Astrocyte (in vitro differentiated cells and primary cell): ENCODE measurements around the gene CAPZA2. TPM values are rescaled to one million over a fixed set of nuclear protein-coding genes. Genes with fewer than 3 reads are reported as not detected.
A peak's percentile ranks its signal among the peaks of the same experiment; 100 is the strongest.

Experiments used
- DNase-seq: peaks from one replicate; pipeline ENCODE4 v3.0.0-alpha.2; 2010; ENCODE audit warnings: low read depth
- FAIRE-seq: peaks from 2 replicates; lab custom pipeline; 2011; peaks lifted over from hg19 to GRCh38; lab: Jason Lieb, UNC
- H2AFZ ChIP-seq: 2 replicates; pipeline ENCODE4 v1.6.0; 2012; ENCODE audit warnings: low read depth, low read length, inconsistent platforms
- H3K27ac ChIP-seq: 2 replicates; pipeline ENCODE4 v1.5.1; 2011; ENCODE audit warnings: low read depth, low read length, inconsistent platforms
- H3K27me3 ChIP-seq: 2 replicates; pipeline ENCODE4 v1.6.0; 2011; ENCODE audit warnings: low read length, inconsistent platforms; ENCODE audit not compliant: insufficient read depth
- H3K36me3 ChIP-seq: 2 replicates; pipeline ENCODE4 v1.5.1; 2011; ENCODE audit warnings: low read length, inconsistent platforms; ENCODE audit not compliant: insufficient read depth
- H3K4me1 ChIP-seq: 2 replicates; pipeline ENCODE4 v1.5.1; 2011; ENCODE audit warnings: low read length, inconsistent platforms; ENCODE audit not compliant: insufficient read depth
- H3K4me2 ChIP-seq: 2 replicates; pipeline ENCODE4 v1.6.0; 2012; ENCODE audit warnings: low read length, inconsistent platforms
- H3K4me3 ChIP-seq: 2 replicates; pipeline ENCODE4 v1.5.1; 2011; ENCODE audit warnings: low read depth, mild to moderate bottlenecking, low read length, inconsistent platforms; ENCODE audit not compliant: insufficient read depth
- H3K79me2 ChIP-seq: 2 replicates; pipeline ENCODE4 v1.6.0; 2012; ENCODE audit warnings: mild to moderate bottlenecking, low read length, inconsistent platforms; ENCODE audit not compliant: insufficient read depth
- H3K9ac ChIP-seq: 2 replicates; pipeline ENCODE4 v1.6.0; 2012; ENCODE audit warnings: mild to moderate bottlenecking, low read length, inconsistent platforms
- H3K9me3 ChIP-seq: 2 replicates; pipeline ENCODE4 v1.5.1; 2012; ENCODE audit warnings: low read depth, mild to moderate bottlenecking, low read length, inconsistent platforms; ENCODE audit not compliant: insufficient read depth
- H4K20me1 ChIP-seq: 2 replicates; pipeline ENCODE4 v1.6.0; 2012; ENCODE audit warnings: low read length, inconsistent platforms; ENCODE audit not compliant: insufficient read depth
- H3K27ac Mint-ChIP-seq: one replicate; pipeline ENCODE4 v1.8.0; 2021; ENCODE audit warnings: mild to moderate bottlenecking, mixed read lengths; ENCODE audit not compliant: unreplicated experiment
- H3K27me3 Mint-ChIP-seq: one replicate; pipeline ENCODE4 v1.8.0; 2021; ENCODE audit warnings: low read depth, mixed read lengths; ENCODE audit not compliant: unreplicated experiment
- H3K36me3 Mint-ChIP-seq: one replicate; pipeline ENCODE4 v1.8.0; 2021; ENCODE audit warnings: low read depth, mixed read lengths; ENCODE audit not compliant: unreplicated experiment
- H3K4me1 Mint-ChIP-seq: one replicate; pipeline ENCODE4 v1.8.0; 2021; ENCODE audit warnings: low read depth, mixed read lengths; ENCODE audit not compliant: unreplicated experiment
- H3K4me3 Mint-ChIP-seq: one replicate; pipeline ENCODE4 v1.8.0; 2021; ENCODE audit warnings: mild to moderate bottlenecking, moderate library complexity, mixed read lengths; ENCODE audit not compliant: unreplicated experiment
- H3K9me3 Mint-ChIP-seq: one replicate; pipeline ENCODE4 v1.8.0; 2021; ENCODE audit warnings: mild to moderate bottlenecking, mixed read lengths; ENCODE audit not compliant: unreplicated experiment
- EZH2 ChIP-seq: IDR thresholded peaks from 2 replicates; pipeline ENCODE4 v1.6.1; 2012; ENCODE audit warnings: mild to moderate bottlenecking, low read length, inconsistent platforms; ENCODE audit not compliant: insufficient read depth
- total RNA-seq: library from RNA; stranded (reverse); gene quantifications from 2 replicates; pipeline ENCODE4 v1.2.1, GENCODE V29; 2021
- TF ChIP-seq, protein P1 (sequence below): IDR thresholded peaks from 2 replicates; pipeline ENCODE4 v1.5.1; 2011; ENCODE audit warnings: low read depth, mild to moderate bottlenecking, inconsistent platforms, low read length, moderate library complexity; ENCODE audit not compliant: insufficient read depth

Gene CAPZA2
- total RNA-seq, 1 donor from 2014 or later, result 261 TPM

DNA sequence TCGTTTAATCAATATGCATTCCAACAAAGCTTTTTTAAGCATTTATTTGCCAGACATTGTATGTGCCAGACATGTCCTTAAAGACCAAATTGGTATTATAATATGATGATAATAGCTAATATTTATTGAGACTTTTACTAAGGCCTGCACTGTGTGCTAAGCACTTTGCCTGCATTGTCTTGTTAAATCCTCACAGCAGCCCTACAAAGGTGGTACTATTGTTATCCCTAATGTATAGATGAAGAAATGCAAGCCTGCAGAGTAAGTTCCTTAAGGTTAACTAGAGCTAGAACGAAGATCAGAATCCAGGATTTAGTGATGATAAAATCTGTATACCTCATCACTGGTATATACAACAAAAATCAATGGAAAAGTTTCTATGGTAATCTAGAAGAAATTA, 5.3 kb upstream of the CAPZA2 start:
- no peak for FAIRE-seq
- H3K27ac Mint-ChIP-seq, result no peak overlapping the region
- no peaks in the 10 kb centered on the region for H3K27me3 ChIP-seq

DNA sequence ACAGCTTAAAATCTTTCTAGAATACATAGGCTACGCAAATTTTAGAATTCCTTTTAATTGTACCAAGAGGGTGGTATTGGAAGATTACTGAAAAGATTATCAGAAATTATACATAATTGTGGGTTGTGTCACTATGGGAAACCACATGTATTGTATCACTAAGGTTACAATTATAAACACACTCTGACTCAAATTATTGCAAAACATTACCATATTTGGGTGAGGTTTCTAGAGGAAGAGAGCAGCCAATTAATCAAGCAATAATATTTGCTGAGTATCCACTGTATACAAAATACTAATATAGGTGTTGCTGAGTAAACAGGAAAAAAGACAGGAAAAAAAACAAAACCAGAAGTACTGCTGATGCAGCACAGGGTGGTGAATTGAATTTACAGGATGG, 3.1 kb upstream of the CAPZA2 start:
- peaks cover 3% of the 10 kb centered on the region for H3K4me1 ChIP-seq
- H3K36me3 Mint-ChIP-seq, result no peaks in the 10 kb centered on the region
- H3K9me3 Mint-ChIP-seq, result no peaks in the 10 kb centered on the region
- H3K27me3 ChIP-seq, result no peaks in the 10 kb centered on the region
- H3K79me2 ChIP-seq, result peaks cover 19% of the 10 kb centered on the region
- no peak overlapping the region for H3K4me3 Mint-ChIP-seq
- no peak overlapping the region for H3K9ac ChIP-seq
- no peak for FAIRE-seq
- H3K9me3 ChIP-seq, result no peaks in the 10 kb centered on the region
- no peak overlapping the region for H3K4me3 ChIP-seq
- no peak overlapping the region for H3K27ac Mint-ChIP-seq
- H3K27ac ChIP-seq, result no peak overlapping the region
- peaks cover 10% of the 10 kb centered on the region for H3K4me1 Mint-ChIP-seq
- no peaks in the 10 kb centered on the region for H3K27me3 Mint-ChIP-seq
- peaks cover 14% of the 10 kb centered on the region for H4K20me1 ChIP-seq
- TF ChIP-seq, protein P1, sequence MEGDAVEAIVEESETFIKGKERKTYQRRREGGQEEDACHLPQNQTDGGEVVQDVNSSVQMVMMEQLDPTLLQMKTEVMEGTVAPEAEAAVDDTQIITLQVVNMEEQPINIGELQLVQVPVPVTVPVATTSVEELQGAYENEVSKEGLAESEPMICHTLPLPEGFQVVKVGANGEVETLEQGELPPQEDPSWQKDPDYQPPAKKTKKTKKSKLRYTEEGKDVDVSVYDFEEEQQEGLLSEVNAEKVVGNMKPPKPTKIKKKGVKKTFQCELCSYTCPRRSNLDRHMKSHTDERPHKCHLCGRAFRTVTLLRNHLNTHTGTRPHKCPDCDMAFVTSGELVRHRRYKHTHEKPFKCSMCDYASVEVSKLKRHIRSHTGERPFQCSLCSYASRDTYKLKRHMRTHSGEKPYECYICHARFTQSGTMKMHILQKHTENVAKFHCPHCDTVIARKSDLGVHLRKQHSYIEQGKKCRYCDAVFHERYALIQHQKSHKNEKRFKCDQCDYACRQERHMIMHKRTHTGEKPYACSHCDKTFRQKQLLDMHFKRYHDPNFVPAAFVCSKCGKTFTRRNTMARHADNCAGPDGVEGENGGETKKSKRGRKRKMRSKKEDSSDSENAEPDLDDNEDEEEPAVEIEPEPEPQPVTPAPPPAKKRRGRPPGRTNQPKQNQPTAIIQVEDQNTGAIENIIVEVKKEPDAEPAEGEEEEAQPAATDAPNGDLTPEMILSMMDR, result no peak
- no peak for TF ChIP-seq EZH2
- no peak overlapping the region for H3K4me2 ChIP-seq
- DNase-seq, result peak; percentile 75
- no peaks in the 10 kb centered on the region for H3K36me3 ChIP-seq
- no peak overlapping the region for H2AFZ ChIP-seq

More for the DNA sequence above, 5.3 kb upstream of the CAPZA2 start:
- Histone ChIP-seq H3K4me3 (no peak overlapping the region), H2AFZ (no peak overlapping the region), H3K4me2 (no peak overlapping the region), H3K27ac (no peak overlapping the region), H4K20me1 (no peaks in the 10 kb centered on the region), H3K79me2 (no peaks in the 10 kb centered on the region), H3K9me3 (no peaks in the 10 kb centered on the region), H3K36me3 (no peaks in the 10 kb centered on the region), H3K4me1 (peaks cover 2% of the 10 kb centered on the region), H3K9ac (no peak overlapping the region)
- TF ChIP-seq EZH2, result no peak
- TF ChIP-seq, protein P1, result no peak
- H3K36me3 Mint-ChIP-seq, result no peaks in the 10 kb centered on the region
- no peaks in the 10 kb centered on the region for H3K9me3 Mint-ChIP-seq
- no peak for DNase-seq
- H3K4me1 Mint-ChIP-seq, result peaks cover 9% of the 10 kb centered on the region
- H3K4me3 Mint-ChIP-seq, result no peak overlapping the region
- H3K27me3 Mint-ChIP-seq, result no peaks in the 10 kb centered on the region

DNA sequence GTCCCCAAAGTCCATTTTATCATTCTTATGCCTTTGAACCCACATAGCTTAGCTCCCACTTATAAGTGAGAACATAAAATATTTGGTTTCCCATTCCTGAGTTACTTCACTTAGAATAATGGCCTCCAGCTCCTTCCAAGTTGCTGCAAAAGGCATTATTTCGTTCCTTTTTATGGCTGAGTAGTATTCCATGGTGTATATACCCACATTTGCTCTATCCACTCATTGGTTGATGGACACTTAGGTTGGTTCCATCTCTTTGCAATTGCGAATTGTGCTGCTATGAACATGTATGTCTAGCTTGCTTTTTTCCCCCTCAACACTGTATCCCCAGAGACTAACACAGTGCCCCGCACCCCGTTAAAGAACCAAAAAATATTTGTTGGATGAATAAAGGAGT, 670 bp upstream of the CAPZA2 start:
- no peaks in the 10 kb centered on the region for H3K36me3 ChIP-seq
- Mint-ChIP-seq H3K4me3 (peak overlapping the region; percentile 70), H3K27ac (peak overlapping the region; percentile 17), H3K36me3 (no peaks in the 10 kb centered on the region), H3K9me3 (no peaks in the 10 kb centered on the region), H3K27me3 (no peaks in the 10 kb centered on the region), H3K4me1 (peaks cover 6% of the 10 kb centered on the region)
- no peak for FAIRE-seq
- no peak for DNase-seq
- TF ChIP-seq, protein P1, result no peak
- no peak for TF ChIP-seq EZH2
- H3K79me2 ChIP-seq, result peaks cover 42% of the 10 kb centered on the region
- no peak overlapping the region for H3K27ac ChIP-seq
- peaks cover 3% of the 10 kb centered on the region for H3K4me1 ChIP-seq
- H3K9me3 ChIP-seq, result no peaks in the 10 kb centered on the region
- peak overlapping the region; percentile 61 for H3K4me2 ChIP-seq
- H3K9ac ChIP-seq, result no peak overlapping the region
- no peak overlapping the region for H3K4me3 ChIP-seq
- H2AFZ ChIP-seq, result peak overlapping the region; percentile 48
- H4K20me1 ChIP-seq, result peaks cover 36% of the 10 kb centered on the region
- H3K27me3 ChIP-seq, result no peaks in the 10 kb centered on the region
